Esophagus muscularis mucosa (tissue), 4 donors: ENCODE measurements around the gene SFXN3. TPM values are rescaled to one million over a fixed set of nuclear protein-coding genes. Genes with fewer than 3 reads are reported as not detected.

Experiments used
- DNase-seq: peaks from one replicate; pipeline ENCODE4 v3.0.0-alpha.2; 2017; ENCODE audit errors: extremely low spot score
- H3K27ac ChIP-seq, 4 donors: fragments of 200-600 bp; sonication (generic); replicated peaks in 1 of 4; 1 replicate in 3 of 4; 2 replicates in 1 of 4; pipeline ENCODE4 v1.5.1; 2016 to 2019; ENCODE audit warnings: mild to moderate bottlenecking in 1 of 4
- H3K27me3 ChIP-seq, 4 donors: fragments of 200-600 bp; sonication (generic); one replicate each; pipeline versions ENCODE4 v1.5.1 to v1.6.0; 2016 to 2019
- H3K36me3 ChIP-seq, 4 donors: fragments of 200-600 bp; sonication (generic); one replicate each; pipeline ENCODE4 v1.5.1; 2016 to 2019
- H3K4me1 ChIP-seq, 4 donors: fragments of 200-600 bp; sonication (generic); one replicate each; pipeline ENCODE4 v1.5.1; 2016 to 2019
- H3K4me3 ChIP-seq, 4 donors: fragments of 200-600 bp; sonication (generic); 1 replicate in 2 of 4; 2 replicates in 2 of 4; pipeline ENCODE4 v1.5.1; 2016 to 2019; ENCODE audit warnings: mild to moderate bottlenecking in 4 of 4, moderate library complexity in 1 of 4
- H3K9me3 ChIP-seq, 4 donors: fragments of 200-600 bp; sonication (generic); 1 replicate in 3 of 4; 2 replicates in 1 of 4; pipeline ENCODE4 v1.5.1; 2016 to 2019
- EP300 ChIP-seq: sonication (generic); formaldehyde crosslinking; IDR thresholded peaks from one replicate; pipeline ENCODE4 v1.6.1; 2017; ENCODE audit warnings: antibody characterized with exemption
- POLR2A ChIP-seq: fragments of 450-650 bp; IDR thresholded peaks from one replicate; pipeline ENCODE4 v1.6.1; 2017; ENCODE audit warnings: antibody characterized with exemption, moderate library complexity, mild to moderate bottlenecking, low read depth
- POLR2AphosphoS5 ChIP-seq, 2 donors: sonication (generic); formaldehyde crosslinking; IDR thresholded peaks; one replicate each; pipeline ENCODE4 v1.6.1; 2017; ENCODE audit warnings: antibody characterized with exemption in 2 of 2
- WGBS: methylation state at CpG from one replicate; pipeline ENCODE4 v1.1.5; 2018; 5-methylcytosine and 5-hydroxymethylcytosine counted together
- intact Hi-C: fragments of 100-400 bp; cut with DNase I; formaldehyde crosslinking; loops from one replicate; pipeline ENCODE4 v1.15.1; 2023
- total RNA-seq, 4 donors: library from RNA; depleted of rRNA; stranded (reverse); fragments of >200 nt; gene quantifications; one replicate each; pipeline versions ENCODE4 v1.1.0 to v1.2.1, GENCODE V29; 2016
- TF ChIP-seq, protein P1 (sequence below), 3 experiments: fragments of 200-600 bp in 2 of 3; fragments of 450-650 bp in 1 of 3; sonication (generic) in 2 of 3; IDR thresholded peaks; one replicate each; pipeline ENCODE4 v1.5.1; 2017 to 2019; ENCODE audit warnings: antibody characterized with exemption in 3 of 3, mild to moderate bottlenecking in 2 of 3, moderate library complexity in 1 of 3

Gene SFXN3
- total RNA-seq, 4 donors from 2014 or later, result 40.9 to 95.5 (median 76.1) TPM

DNA sequence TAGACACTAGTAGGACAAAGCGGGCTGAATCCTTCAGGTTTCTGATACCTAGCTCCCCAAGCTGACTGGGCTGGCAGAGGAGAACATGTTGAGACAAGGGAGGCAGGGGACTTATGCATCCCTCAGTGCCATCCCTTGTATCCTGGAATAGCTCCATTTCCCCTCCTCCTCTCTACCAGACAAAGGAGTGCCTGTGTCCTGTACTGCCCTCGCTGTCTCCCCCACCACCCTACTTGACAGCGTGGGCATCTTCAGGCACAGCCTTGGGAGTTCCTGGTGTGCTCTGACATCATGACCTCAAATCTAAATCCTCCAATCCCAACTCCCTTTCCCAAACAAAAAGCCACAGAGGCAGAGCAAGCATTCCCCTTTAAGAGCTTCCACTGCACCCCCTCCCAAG lies 9.0 kb downstream of the SFXN3 start:
- Histone ChIP-seq H3K27ac (no peak overlapping the region), H3K4me1 (peaks cover 12 to 30% (median 27%) of the 10 kb centered on the region in 4 donors), H3K36me3 (peaks cover 31 to 54% (median 49%) of the 10 kb centered on the region in 4 donors), H3K4me3 (no peak overlapping the region), H3K27me3 (no peaks in the 10 kb centered on the region), H3K9me3 (no peaks in the 10 kb centered on the region)
- TF ChIP-seq POLR2A, result no peak
- intact Hi-C loops, result no loop called here
- WGBS, result 91% methylated on average over 3 of the region's 3 CpGs
- DNase-seq, result no peak

DNA sequence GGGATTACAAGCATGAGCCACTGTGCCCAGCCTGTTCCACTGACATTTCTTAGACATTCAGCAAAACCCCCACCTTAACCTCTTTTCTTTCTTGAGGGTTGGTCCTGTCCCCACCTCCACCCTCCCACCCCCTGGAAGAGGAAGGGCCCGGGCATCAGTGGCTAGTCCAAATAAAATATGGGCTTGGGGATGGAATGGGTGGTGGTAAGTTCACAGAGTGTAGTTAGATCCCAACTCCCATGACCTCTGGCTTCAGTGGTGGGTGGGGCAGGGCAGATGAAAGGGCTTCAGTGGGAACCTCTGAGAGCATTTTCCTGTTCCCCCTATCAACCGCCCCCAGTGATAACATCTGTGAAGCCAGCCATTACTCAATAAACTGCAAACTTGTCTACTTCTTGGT lies 9.8 kb downstream of the SFXN3 start:
- H3K9me3 ChIP-seq, result no peaks in the 10 kb centered on the region
- H3K4me3 ChIP-seq, result no peak overlapping the region
- peaks cover 0 to 1% (median 0%) of the 10 kb centered on the region in 4 donors for H3K27me3 ChIP-seq
- DNase-seq, result no peak
- H3K36me3 ChIP-seq, result peaks cover 24 to 46% (median 41%) of the 10 kb centered on the region in 4 donors
- TF ChIP-seq, protein P1, sequence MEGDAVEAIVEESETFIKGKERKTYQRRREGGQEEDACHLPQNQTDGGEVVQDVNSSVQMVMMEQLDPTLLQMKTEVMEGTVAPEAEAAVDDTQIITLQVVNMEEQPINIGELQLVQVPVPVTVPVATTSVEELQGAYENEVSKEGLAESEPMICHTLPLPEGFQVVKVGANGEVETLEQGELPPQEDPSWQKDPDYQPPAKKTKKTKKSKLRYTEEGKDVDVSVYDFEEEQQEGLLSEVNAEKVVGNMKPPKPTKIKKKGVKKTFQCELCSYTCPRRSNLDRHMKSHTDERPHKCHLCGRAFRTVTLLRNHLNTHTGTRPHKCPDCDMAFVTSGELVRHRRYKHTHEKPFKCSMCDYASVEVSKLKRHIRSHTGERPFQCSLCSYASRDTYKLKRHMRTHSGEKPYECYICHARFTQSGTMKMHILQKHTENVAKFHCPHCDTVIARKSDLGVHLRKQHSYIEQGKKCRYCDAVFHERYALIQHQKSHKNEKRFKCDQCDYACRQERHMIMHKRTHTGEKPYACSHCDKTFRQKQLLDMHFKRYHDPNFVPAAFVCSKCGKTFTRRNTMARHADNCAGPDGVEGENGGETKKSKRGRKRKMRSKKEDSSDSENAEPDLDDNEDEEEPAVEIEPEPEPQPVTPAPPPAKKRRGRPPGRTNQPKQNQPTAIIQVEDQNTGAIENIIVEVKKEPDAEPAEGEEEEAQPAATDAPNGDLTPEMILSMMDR (IDR thresholded peaks at IDR 0.05), result no peak
- TF ChIP-seq POLR2AphosphoS5 (IDR thresholded peaks at IDR 0.05) (no peak), POLR2A (no peak), EP300 (no peak)
- intact Hi-C loops, result no loop called here
- H3K4me1 ChIP-seq, result peaks cover 12 to 30% (median 27%) of the 10 kb centered on the region in 4 donors
- WGBS, result 39% methylated on average over 2 of the region's 2 CpGs
- H3K27ac ChIP-seq, result peak overlapping the region in 1 of 4 donors; percentile 85

DNA sequence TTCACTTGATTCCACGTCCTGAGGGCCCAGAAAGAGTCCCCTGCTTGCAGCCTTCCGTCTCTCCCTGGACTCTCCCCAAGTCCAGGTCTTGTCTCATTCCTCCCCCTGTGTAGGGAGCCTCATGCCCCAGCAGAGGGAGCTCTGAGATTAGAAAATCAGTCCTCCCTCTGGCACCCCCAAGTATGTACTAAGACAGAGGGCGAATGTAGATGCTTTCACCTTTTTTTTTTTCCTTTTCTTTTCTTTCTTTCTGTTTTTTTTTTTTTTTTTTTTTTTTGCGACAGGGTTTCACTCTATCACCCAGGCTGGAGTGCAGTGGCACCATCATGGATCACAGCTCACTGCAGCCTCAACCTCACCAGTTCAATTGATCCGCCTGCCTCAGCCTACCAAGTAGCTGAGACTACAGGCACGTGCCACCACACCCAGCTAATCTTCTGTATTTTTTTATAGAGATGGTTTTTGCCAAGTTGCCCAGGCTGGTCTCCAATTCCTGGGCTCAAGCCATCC lies 10.3 kb downstream of the SFXN3 start:
- DNase-seq, result peak; percentile 96
- Histone ChIP-seq H3K9me3 (no peaks in the 10 kb centered on the region), H3K27me3 (peaks cover 0 to 6% (median 0%) of the 10 kb centered on the region in 4 donors), H3K36me3 (peaks cover 19 to 41% (median 36%) of the 10 kb centered on the region in 4 donors), H3K4me1 (peaks cover 12 to 30% (median 27%) of the 10 kb centered on the region in 4 donors), H3K27ac (peak overlapping the region in 3 of 4 donors; percentile 85 to 91 (median 88)), H3K4me3 (no peak overlapping the region)
- TF ChIP-seq POLR2AphosphoS5 (IDR thresholded peaks at IDR 0.05), result peak in 1 of 2 donors; percentile 65
- no peak for TF ChIP-seq POLR2A
- TF ChIP-seq, protein P1 (IDR thresholded peaks at IDR 0.05), result peak; percentile 84 to 90 (median 85)
- TF ChIP-seq EP300, result no peak
- WGBS, result 20% methylated on average over 6 of the region's 6 CpGs
- intact Hi-C loops, result no loop called here

DNA sequence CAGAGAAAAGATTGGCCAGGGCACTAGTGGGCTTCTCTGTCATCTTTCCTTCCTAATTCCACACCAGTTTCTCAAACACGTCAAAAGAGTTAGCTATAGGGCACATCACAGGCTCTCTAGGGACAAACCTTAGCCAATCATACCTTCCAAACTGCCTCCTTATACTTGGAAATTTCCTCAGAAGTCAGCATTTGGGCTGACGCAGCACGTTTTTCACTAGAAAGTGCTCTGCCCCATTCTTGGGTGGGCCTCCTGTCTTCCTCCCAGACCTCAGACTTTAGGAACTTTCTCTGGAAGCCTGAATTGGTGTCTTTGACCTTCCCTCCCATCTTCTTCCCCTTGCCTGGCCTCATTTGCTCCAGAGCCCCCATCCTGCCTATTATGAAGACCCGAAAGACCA lies 11.1 kb downstream of the SFXN3 start:
- 69% methylated on average over 4 of the region's 4 CpGs for WGBS
- peak overlapping the region; percentile 56 to 63 (median 60) for H3K4me3 ChIP-seq
- no peaks in the 10 kb centered on the region for H3K9me3 ChIP-seq
- intact Hi-C loops, result no loop called here
- H3K27me3 ChIP-seq, result peaks cover 0 to 14% (median 5%) of the 10 kb centered on the region in 4 donors
- no peak for TF ChIP-seq POLR2A
- no peak for TF ChIP-seq POLR2AphosphoS5 (IDR thresholded peaks at IDR 0.05)
- TF ChIP-seq, protein P1 (IDR thresholded peaks at IDR 0.05), result no peak
- no peak for TF ChIP-seq EP300
- H3K27ac ChIP-seq, result peak overlapping the region; percentile 85 to 91 (median 87)
- peaks cover 12 to 30% (median 27%) of the 10 kb centered on the region in 4 donors for H3K4me1 ChIP-seq
- no peak for DNase-seq
- H3K36me3 ChIP-seq, result peaks cover 11 to 33% (median 28%) of the 10 kb centered on the region in 4 donors

DNA sequence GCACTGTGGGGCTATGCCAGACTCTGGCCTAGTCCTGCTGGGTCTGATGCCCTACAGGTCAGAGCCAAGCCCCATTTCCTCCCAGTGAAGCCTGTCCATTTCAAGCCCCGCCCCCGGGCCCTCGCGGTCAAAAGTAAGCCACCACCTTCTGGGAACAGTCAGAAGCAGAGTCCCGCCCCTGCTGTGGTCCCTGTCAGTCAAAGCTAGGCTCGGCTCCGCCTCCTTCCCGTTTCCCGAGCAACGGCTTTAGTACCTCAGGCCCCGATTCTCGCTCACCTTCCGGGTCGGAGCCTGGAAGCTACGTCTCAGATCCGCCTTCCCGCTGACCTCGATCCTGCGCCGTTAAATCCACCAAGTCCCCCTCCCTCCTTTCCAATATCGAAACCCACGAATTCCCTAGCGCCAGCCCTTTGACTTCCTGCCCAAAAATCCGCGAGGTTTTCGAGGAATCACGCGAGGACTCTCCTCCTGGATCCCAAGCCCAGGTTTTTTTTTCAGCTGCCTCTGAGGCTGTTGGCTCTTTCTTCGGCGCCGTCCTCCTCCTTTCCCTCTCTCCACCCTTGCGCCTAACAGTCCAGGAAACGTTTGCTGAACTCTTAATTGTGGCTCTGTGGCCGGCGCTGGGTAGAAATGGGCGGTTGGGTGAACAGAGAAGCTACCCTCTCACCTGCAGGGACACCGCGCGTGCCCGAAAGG lies 11.8 kb downstream of the SFXN3 start:
- Histone ChIP-seq H3K4me1 (peaks cover 12 to 30% (median 27%) of the 10 kb centered on the region in 4 donors), H3K27me3 (peaks cover 0 to 21% (median 11%) of the 10 kb centered on the region in 4 donors), H3K4me3 (peak overlapping the region; percentile 56 to 63 (median 60)), H3K27ac (peak overlapping the region; percentile 85 to 91 (median 87)), H3K9me3 (no peaks in the 10 kb centered on the region), H3K36me3 (peaks cover 4 to 26% (median 21%) of the 10 kb centered on the region in 4 donors)
- 8% methylated on average over 35 of the region's 40 CpGs for WGBS
- intact Hi-C loops, result no loop called here
- peak; percentile 99 for DNase-seq
- peak; percentile 76 to 87 for TF ChIP-seq POLR2AphosphoS5 (IDR thresholded peaks at IDR 0.05)
- TF ChIP-seq POLR2A, result peak; percentile 29
- TF ChIP-seq, protein P1 (IDR thresholded peaks at IDR 0.05), result no peak
